Measurements from ENCODE around the gene LYSET. TPM values are rescaled to one million over a fixed set of nuclear protein-coding genes. Genes with fewer than 3 reads are reported as not detected.
A peak's percentile ranks its signal among the peaks of the same experiment; 100 is the strongest.

Gene LYSET
- total and polyA plus RNA-seq, 9 of the 15 experiments (the other 6 are each of a cell fraction or from before 2014, with no cell fraction given): 7.6 to 36.6 (median 15.9) TPM

GRCh38 chr14:93137864-93138263, 47.3 kb upstream of the LYSET start (continued):
- TF ChIP-seq, protein P1, sequence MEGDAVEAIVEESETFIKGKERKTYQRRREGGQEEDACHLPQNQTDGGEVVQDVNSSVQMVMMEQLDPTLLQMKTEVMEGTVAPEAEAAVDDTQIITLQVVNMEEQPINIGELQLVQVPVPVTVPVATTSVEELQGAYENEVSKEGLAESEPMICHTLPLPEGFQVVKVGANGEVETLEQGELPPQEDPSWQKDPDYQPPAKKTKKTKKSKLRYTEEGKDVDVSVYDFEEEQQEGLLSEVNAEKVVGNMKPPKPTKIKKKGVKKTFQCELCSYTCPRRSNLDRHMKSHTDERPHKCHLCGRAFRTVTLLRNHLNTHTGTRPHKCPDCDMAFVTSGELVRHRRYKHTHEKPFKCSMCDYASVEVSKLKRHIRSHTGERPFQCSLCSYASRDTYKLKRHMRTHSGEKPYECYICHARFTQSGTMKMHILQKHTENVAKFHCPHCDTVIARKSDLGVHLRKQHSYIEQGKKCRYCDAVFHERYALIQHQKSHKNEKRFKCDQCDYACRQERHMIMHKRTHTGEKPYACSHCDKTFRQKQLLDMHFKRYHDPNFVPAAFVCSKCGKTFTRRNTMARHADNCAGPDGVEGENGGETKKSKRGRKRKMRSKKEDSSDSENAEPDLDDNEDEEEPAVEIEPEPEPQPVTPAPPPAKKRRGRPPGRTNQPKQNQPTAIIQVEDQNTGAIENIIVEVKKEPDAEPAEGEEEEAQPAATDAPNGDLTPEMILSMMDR (IDR thresholded peaks at IDR 0.05 in 2 of 3, conservative IDR thresholded peaks at IDR 0.05 in 1 of 3; ENCODE audit: insufficient read depth in 2 of 3, low read depth in 1 of 3, low read length in 3 of 3): peak; percentile 22 to 50 (median 40); a peak in 4 of 6 replicates
- no peak for TF ChIP-seq EHMT2 (IDR thresholded peaks at IDR 0.05)
- no peak for TF ChIP-seq SAP30 (IDR thresholded peaks at IDR 0.05; ENCODE audit: borderline replicate concordance, insufficient read depth, low read depth, low read length, poor library complexity, severe bottlenecking)
- TF ChIP-seq POLR2AphosphoS5 (IDR thresholded peaks at IDR 0.05; ENCODE audit: control insufficient read depth, insufficient read depth, low read depth, low read length): no peak
- TF ChIP-seq KLF6 (CRISPR knock-in tag; IDR thresholded peaks at IDR 0.05; ENCODE audit: borderline replicate concordance): no peak
- TF ChIP-seq ZNF165 (CRISPR knock-in tag; IDR thresholded peaks at IDR 0.05; ENCODE audit: borderline replicate concordance): no peak
- TF ChIP-seq, protein P2, sequence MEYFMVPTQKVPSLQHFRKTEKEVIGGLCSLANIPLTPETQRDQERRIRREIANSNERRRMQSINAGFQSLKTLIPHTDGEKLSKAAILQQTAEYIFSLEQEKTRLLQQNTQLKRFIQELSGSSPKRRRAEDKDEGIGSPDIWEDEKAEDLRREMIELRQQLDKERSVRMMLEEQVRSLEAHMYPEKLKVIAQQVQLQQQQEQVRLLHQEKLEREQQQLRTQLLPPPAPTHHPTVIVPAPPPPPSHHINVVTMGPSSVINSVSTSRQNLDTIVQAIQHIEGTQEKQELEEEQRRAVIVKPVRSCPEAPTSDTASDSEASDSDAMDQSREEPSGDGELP (CRISPR knock-in tag; IDR thresholded peaks at IDR 0.05; ENCODE audit: borderline replicate concordance): peak; percentile 67
- TF ChIP-seq, protein P3, sequence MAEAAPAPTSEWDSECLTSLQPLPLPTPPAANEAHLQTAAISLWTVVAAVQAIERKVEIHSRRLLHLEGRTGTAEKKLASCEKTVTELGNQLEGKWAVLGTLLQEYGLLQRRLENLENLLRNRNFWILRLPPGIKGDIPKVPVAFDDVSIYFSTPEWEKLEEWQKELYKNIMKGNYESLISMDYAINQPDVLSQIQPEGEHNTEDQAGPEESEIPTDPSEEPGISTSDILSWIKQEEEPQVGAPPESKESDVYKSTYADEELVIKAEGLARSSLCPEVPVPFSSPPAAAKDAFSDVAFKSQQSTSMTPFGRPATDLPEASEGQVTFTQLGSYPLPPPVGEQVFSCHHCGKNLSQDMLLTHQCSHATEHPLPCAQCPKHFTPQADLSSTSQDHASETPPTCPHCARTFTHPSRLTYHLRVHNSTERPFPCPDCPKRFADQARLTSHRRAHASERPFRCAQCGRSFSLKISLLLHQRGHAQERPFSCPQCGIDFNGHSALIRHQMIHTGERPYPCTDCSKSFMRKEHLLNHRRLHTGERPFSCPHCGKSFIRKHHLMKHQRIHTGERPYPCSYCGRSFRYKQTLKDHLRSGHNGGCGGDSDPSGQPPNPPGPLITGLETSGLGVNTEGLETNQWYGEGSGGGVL (CRISPR knock-in tag; IDR thresholded peaks at IDR 0.05): no peak
- no peak for TF ChIP-seq HMGN3 (IDR thresholded peaks at IDR 0.05; ENCODE audit: borderline replicate concordance, extremely low read depth, insufficient read length, low read depth, low read length)
- TF ChIP-seq L3MBTL2 (IDR thresholded peaks at IDR 0.05): 0 out of 2 replicates have a peak, but pooled peaks have one; percentile 8
- TF ChIP-seq, protein P4, sequence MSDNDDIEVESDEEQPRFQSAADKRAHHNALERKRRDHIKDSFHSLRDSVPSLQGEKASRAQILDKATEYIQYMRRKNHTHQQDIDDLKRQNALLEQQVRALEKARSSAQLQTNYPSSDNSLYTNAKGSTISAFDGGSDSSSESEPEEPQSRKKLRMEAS (CRISPR knock-in tag; IDR thresholded peaks at IDR 0.05): no peak
- no peak for TF ChIP-seq NONO (IDR thresholded peaks at IDR 0.05; ENCODE audit: low read depth in 2 of 2, low read length in 1 of 2)
- TF ChIP-seq XRCC3 (IDR thresholded peaks at IDR 0.05): no peak
- TF ChIP-seq ZNF197 (CRISPR knock-in tag; IDR thresholded peaks at IDR 0.05; ENCODE audit: low read depth): no peak
- no peak for TF ChIP-seq MCM7 (IDR thresholded peaks at IDR 0.05)
- peak; percentile 97 for TF ChIP-seq NFIC (IDR thresholded peaks at IDR 0.05)
- no peak for TF ChIP-seq ZNF583 (CRISPR knock-in tag; IDR thresholded peaks at IDR 0.05)
- no peak for TF ChIP-seq LARP7 (IDR thresholded peaks at IDR 0.05)
- TF ChIP-seq HINFP (tag; conservative IDR thresholded peaks at IDR 0.05; ENCODE audit: low read depth): no peak
- TF ChIP-seq, protein P5, sequence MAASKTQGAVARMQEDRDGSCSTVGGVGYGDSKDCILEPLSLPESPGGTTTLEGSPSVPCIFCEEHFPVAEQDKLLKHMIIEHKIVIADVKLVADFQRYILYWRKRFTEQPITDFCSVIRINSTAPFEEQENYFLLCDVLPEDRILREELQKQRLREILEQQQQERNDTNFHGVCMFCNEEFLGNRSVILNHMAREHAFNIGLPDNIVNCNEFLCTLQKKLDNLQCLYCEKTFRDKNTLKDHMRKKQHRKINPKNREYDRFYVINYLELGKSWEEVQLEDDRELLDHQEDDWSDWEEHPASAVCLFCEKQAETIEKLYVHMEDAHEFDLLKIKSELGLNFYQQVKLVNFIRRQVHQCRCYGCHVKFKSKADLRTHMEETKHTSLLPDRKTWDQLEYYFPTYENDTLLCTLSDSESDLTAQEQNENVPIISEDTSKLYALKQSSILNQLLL (CRISPR knock-in tag; IDR thresholded peaks at IDR 0.05; ENCODE audit: borderline replicate concordance): no peak

Data from K562 (cell line).